HG03108 (cell line): ENCODE results near the gene HSPA9.
"Not testable (repeated sequence)": the region's sequence is repeated elsewhere in the genome, so short reads cannot be mapped to it uniquely, and the experiment has no call there.

Experiments used
- ATAC-seq: cut with Tn5 transposase; IDR thresholded peaks from one replicate; pipeline ENCODE4 v1.9.1; 2021; ENCODE audit warnings: moderate library complexity; ENCODE audit not compliant: unreplicated experiment

The HSPA9 gene

GRCh38 chr5:138536215-138536614 is 39.0 kb downstream of the HSPA9 start:
- no peak for ATAC-seq

DNA sequence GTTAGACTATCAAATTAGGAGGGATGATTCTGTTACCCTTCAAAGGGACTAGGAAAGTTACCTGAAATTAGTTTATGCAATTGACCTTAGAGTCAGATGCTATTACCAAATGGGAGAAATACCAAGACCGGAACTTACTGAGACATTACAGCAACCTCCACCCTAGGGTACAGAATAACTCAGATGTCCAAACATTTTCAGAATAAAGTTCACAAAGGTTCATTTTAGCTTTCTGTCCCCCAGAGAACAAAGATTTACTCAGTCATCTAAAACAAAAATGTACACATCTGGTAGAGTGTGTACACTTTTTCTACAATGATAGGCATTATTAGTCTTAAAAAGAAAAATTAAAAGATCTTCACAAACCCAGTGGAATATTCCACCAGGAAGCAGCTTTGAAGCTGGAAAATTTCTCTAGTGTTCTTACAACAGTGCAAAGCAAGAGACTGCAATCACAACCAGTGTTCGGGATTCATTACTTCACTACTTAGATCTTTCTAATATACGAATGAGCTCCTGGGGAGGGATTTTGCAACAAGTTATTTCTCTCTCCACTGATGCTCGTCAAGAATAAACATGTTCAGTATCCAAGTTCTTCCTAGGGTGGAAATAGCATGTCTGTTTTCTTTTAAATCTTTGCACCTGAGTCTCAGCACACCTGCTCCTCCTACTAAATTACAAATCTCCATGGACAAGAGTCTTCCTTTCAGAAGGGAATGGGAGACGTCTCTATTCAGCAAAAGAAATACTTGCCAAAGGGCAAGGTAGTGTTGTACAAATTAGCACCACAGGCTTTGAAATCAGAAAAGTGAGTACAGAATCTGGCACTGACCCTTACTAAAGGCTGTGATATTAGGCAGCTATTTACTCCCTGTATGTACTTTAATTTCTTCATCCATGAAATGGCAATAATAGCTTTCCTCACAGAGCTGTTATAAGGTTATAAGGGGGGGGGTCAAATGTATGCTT is 40.9 kb downstream of the HSPA9 start:
- ATAC-seq = no peak

GRCh38 chr5:138529812-138530211 is 45.4 kb downstream of the HSPA9 start:
- no peak for ATAC-seq

GRCh38 chr5:138528744-138529469 is 46.3 kb downstream of the HSPA9 start:
- ATAC-seq = no peak

DNA sequence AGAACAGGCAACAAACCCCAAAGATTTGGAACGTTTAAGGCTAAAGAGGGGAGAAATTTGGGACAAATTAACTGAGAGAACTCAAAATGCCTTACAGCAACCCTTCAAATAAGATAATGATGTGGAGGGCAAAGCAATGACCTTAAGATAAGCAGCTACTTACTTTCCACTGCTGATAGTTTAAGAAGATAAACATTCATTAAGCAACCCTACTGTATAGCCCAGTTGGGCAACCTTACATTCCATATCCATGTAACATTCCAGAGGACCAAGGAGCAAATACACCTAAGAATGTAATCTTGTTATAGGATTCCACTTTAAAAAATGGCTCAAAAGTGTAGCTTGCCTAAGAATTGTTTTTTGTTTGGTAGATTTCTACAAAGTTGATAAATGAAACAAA is 47.0 kb downstream of the HSPA9 start:
- no peak for ATAC-seq

DNA sequence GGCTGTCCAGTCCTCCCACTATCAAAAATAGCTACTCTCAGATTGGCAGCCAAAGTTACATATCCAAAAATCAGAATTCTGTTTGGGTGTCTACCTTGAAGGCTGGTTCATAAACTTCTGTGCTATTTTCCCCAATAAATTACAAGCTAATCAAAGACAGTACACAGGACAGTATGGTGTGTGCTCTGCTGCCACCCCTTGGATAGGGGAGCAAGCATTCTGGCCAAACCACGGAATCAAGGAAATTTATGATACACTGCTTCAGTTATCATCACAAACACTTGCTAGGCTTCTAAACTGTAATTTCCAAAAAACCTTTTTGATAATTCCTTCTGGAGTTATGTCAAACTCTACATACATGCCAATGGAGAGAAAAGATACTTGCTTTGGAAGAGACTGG is 48.0 kb downstream of the HSPA9 start:
- no peak for ATAC-seq

- no peak for ATAC-seq
Observed at GRCh38 chr5:138523406-138523805, 51.8 kb downstream of the HSPA9 start.

- ATAC-seq = no peak
Observed at GRCh38 chr5:138520971-138521370, 54.2 kb downstream of the HSPA9 start.

- ATAC-seq = no peak
Observed at GRCh38 chr5:138517437-138517836, 57.8 kb downstream of the HSPA9 start.

DNA sequence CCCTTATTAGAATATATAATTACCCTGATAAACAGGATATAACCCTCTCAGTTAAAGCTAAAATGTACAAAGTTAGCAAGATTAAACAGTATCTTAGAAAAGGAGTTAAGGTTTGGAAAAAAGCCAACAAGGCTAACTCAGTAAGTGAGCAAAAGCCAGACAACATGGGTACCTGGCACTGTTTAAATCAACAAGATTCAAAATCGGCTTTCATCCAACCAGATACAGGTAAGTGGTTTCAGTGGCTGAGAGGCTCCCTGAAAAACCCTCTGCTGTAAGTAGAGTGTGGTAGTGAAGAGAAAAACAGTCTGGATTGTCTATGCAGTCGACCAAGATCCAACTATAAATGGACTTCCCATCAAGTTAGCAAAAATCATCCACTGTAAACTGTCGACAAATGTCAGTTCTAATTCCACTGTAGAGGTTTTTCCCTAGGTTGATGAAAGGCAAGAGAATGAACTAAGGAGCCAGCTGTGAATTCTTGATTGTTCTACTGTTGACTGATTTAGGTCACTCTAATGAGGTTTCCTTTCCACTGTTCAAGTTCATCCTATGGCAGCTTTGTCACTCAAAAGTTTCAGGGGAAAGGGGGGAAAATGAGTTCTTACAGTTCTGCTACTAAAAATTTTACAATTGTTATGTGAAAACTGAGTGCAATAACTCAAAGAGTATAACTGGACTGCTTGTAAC is 59.5 kb downstream of the HSPA9 start:
- ATAC-seq = no peak

- no peak for ATAC-seq
Observed at GRCh38 chr5:138514021-138514420, 61.2 kb downstream of the HSPA9 start.

- ATAC-seq = no peak
Observed at GRCh38 chr5:138508958-138509357, 66.2 kb downstream of the HSPA9 start.

- not testable (repeated sequence) for ATAC-seq
Observed at GRCh38 chr5:138507485-138507884, 67.7 kb downstream of the HSPA9 start.

- no peak for ATAC-seq
Observed at GRCh38 chr5:138506370-138507306, 68.6 kb downstream of the HSPA9 start.

DNA sequence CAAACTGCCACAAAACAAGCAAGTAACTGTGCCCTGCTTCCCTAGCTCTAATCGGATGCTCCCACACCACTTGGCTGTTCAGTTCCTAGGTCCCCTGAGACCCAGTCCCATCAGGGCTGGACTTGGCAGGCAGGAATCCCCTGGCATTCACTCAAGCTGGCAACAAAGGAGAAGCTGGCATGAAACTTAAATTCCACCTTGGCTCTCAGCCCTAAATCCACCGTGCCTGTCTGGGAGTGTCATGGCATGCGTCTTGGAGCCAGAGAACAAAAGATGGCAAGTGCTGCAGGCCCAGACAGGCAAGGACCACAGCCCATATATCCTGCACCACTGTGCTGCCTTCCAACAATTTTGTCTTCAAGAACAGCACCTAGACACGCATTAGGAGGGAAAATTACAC is 70.4 kb downstream of the HSPA9 start:
- ATAC-seq = no peak
